H1 (cell line): Measurements from ENCODE around the gene ZNF304. TPM values are rescaled to one million over a fixed set of nuclear protein-coding genes. Genes with fewer than 3 reads are reported as not detected.

Experiments used
- CTCF ChIA-PET: fragments of 300-600 bp; sonication (Branson Sonifier 250); formaldehyde crosslinking; loops from one replicate; lab custom pipeline; 2021; ENCODE audit not compliant: partially characterized antibody; lab: Charles Lee
- POLR2A ChIA-PET: fragments of 300-600 bp; sonication (Branson Sonifier 250); formaldehyde crosslinking; loops from one replicate; lab custom pipeline; 2021; ENCODE audit warnings: inconsistent platforms; ENCODE audit not compliant: partially characterized antibody; lab: Charles Lee
- DNase-seq, 2 experiments: peaks; one replicate each; pipeline versions ENCODE4 v3.0.0 to v3.0.0-alpha.2; 2010 to 2022; ENCODE audit warnings: low spot score in 2 of 2, low read depth in 1 of 2, mixed read lengths in 1 of 2
- FAIRE-seq: peaks from 2 replicates; lab custom pipeline; 2011; peaks lifted over from hg19 to GRCh38; lab: Jason Lieb, UNC
- H2AFZ ChIP-seq: 2 replicates; pipeline ENCODE4 v1.8.1; 2012; ENCODE audit warnings: low read length, inconsistent platforms
- H2AK5ac ChIP-seq: 2 replicates; pipeline ENCODE4 v1.6.1; 2013; ENCODE audit warnings: low read depth, low read length
- H2BK120ac ChIP-seq: replicated peaks from 2 replicates; pipeline ENCODE3; 2013; ENCODE audit warnings: low read depth, low read length, inconsistent platforms
- H2BK12ac ChIP-seq: 2 replicates; pipeline ENCODE4 v1.6.1; 2013; ENCODE audit warnings: low read depth, low read length
- H2BK15ac ChIP-seq: 2 replicates; pipeline ENCODE4 v1.6.1; 2013; ENCODE audit warnings: low read length
- H2BK20ac ChIP-seq: 2 replicates; pipeline ENCODE4 v1.6.1; 2013; ENCODE audit warnings: low read length
- H2BK5ac ChIP-seq: 2 replicates; pipeline ENCODE4 v1.6.1; 2013; ENCODE audit warnings: low read depth, low read length
- H3K14ac ChIP-seq: 2 replicates; pipeline ENCODE4 v1.6.1; 2013; ENCODE audit warnings: inconsistent platforms; ENCODE audit not compliant: insufficient read length
- H3K18ac ChIP-seq: 2 replicates; pipeline ENCODE4 v1.6.1; 2013; ENCODE audit warnings: low read length; ENCODE audit errors: extremely low read depth
- H3K23ac ChIP-seq: 2 replicates; pipeline ENCODE4 v1.6.1; 2013; ENCODE audit warnings: inconsistent platforms; ENCODE audit not compliant: insufficient read length
- H3K23me2 ChIP-seq: 2 replicates; pipeline ENCODE4 v1.6.1; 2013; ENCODE audit warnings: low read depth, low read length
- H3K27ac ChIP-seq: 2 replicates; pipeline ENCODE4 v1.6.1; 2011; ENCODE audit warnings: low read depth, low read length, inconsistent platforms
- H3K27me3 ChIP-seq, 4 experiments: replicated peaks in 1 of 4; 1 replicate in 1 of 4; 2 replicates in 3 of 4; pipeline versions ENCODE4 v1.6.1 to v1.8.1; 2011 to 2013; ENCODE audit warnings: low read length in 3 of 4, mild to moderate bottlenecking in 3 of 4, inconsistent platforms in 2 of 4, mixed read lengths in 2 of 4, moderate library complexity in 1 of 4; ENCODE audit not compliant: control insufficient read depth in 3 of 4, insufficient read depth in 3 of 4; ENCODE audit errors: extremely low read depth in 1 of 4
- H3K36me3 ChIP-seq, 4 experiments: 2 replicates each; pipeline versions ENCODE4 v1.6.1 to v1.8.1; 2011 to 2013; ENCODE audit warnings: mild to moderate bottlenecking in 4 of 4, low read length in 3 of 4, moderate library complexity in 2 of 4, control low read depth in 1 of 4, inconsistent platforms in 1 of 4; ENCODE audit not compliant: insufficient read depth in 4 of 4, control insufficient read depth in 2 of 4
- H3K4ac ChIP-seq: replicated peaks from 2 replicates; pipeline ENCODE3; 2013; ENCODE audit warnings: low read length, low read depth, mixed read lengths, inconsistent platforms; ENCODE audit not compliant: insufficient read length
- H3K4me1 ChIP-seq, 4 experiments: replicated peaks in 1 of 4; 1 replicate in 1 of 4; 2 replicates in 3 of 4; pipeline versions ENCODE4 v1.6.1 to v1.8.1; 2011 to 2013; ENCODE audit warnings: low read length in 3 of 4, inconsistent platforms in 2 of 4, mixed read lengths in 1 of 4; ENCODE audit not compliant: insufficient read depth in 4 of 4, control insufficient read depth in 3 of 4
- H3K4me2 ChIP-seq, 2 experiments: 2 replicates each; pipeline versions ENCODE4 v1.6.1 to v1.8.1; 2011 to 2013; ENCODE audit warnings: low read depth in 2 of 2, low read length in 2 of 2, control low read depth in 1 of 2, inconsistent platforms in 1 of 2, mild to moderate bottlenecking in 1 of 2; ENCODE audit not compliant: insufficient read depth in 1 of 2
- H3K4me3 ChIP-seq, 4 experiments: fragments of 200-600, 300-600 bp in 1 of 4; sonication (generic), shearing (Covaris generic), sonication (Bioruptor Twin) in 1 of 4; 2 replicates each; pipeline versions ENCODE4 v1.5.1 to v1.8.1; 2011 to 2016; ENCODE audit warnings: low read length in 4 of 4, low read depth in 3 of 4, control low read depth in 2 of 4, inconsistent platforms in 2 of 4, mild to moderate bottlenecking in 2 of 4, mixed read lengths in 1 of 4, moderate library complexity in 1 of 4; ENCODE audit not compliant: insufficient read depth in 2 of 4; ENCODE audit errors: extremely low read depth in 1 of 4
- H3K56ac ChIP-seq: replicated peaks from 2 replicates; pipeline ENCODE3; 2013; ENCODE audit warnings: low read depth, mild to moderate bottlenecking, mixed read lengths, low read length, inconsistent platforms; ENCODE audit not compliant: insufficient read length
- H3K79me1 ChIP-seq: 2 replicates; pipeline ENCODE4 v1.6.1; 2013; ENCODE audit warnings: low read depth, low read length, control low read depth
- H3K79me2 ChIP-seq, 2 experiments: 2 replicates each; pipeline versions ENCODE4 v1.6.1 to v1.8.1; 2012 to 2013; ENCODE audit warnings: low read length in 2 of 2, mild to moderate bottlenecking in 2 of 2, inconsistent platforms in 1 of 2; ENCODE audit not compliant: insufficient read depth in 2 of 2, control insufficient read depth in 1 of 2
- H3K9ac ChIP-seq, 4 experiments: replicated peaks in 1 of 4; 1 replicate in 1 of 4; 2 replicates in 3 of 4; pipeline versions ENCODE4 v1.6.1 to v1.8.1; 2011 to 2013; ENCODE audit warnings: low read depth in 3 of 4, low read length in 3 of 4, control low read depth in 2 of 4, mild to moderate bottlenecking in 2 of 4, moderate library complexity in 2 of 4, inconsistent platforms in 1 of 4; ENCODE audit errors: extremely low read depth in 1 of 4
- H3K9me3 ChIP-seq, 2 experiments: 2 replicates each; pipeline versions ENCODE4 v1.6.1 to v1.8.1; 2012 to 2013; ENCODE audit warnings: mild to moderate bottlenecking in 2 of 2, moderate library complexity in 2 of 2, control low read depth in 1 of 2, inconsistent platforms in 1 of 2, low read depth in 1 of 2, low read length in 1 of 2, mixed read lengths in 1 of 2; ENCODE audit not compliant: insufficient read depth in 2 of 2
- H4K20me1 ChIP-seq, 2 experiments: replicated peaks in 1 of 2; 2 replicates each; pipeline versions ENCODE3 to v1.8.1; 2011 to 2013; ENCODE audit warnings: inconsistent platforms in 2 of 2, low read length in 2 of 2, mild to moderate bottlenecking in 1 of 2; ENCODE audit not compliant: insufficient read depth in 2 of 2, control insufficient read depth in 1 of 2
- H4K5ac ChIP-seq: 2 replicates; pipeline ENCODE4 v1.6.1; 2013; ENCODE audit warnings: low read length, low read depth, mixed read lengths, inconsistent platforms; ENCODE audit not compliant: insufficient read length
- H4K8ac ChIP-seq: 2 replicates; pipeline ENCODE4 v1.8.0; 2013; ENCODE audit warnings: mild to moderate bottlenecking, moderate library complexity, low read length, inconsistent platforms; ENCODE audit not compliant: insufficient read depth; ENCODE audit errors: extremely low read depth
- H4K91ac ChIP-seq: replicated peaks from 2 replicates; pipeline ENCODE3; 2013; ENCODE audit warnings: low read length, mixed read lengths, inconsistent platforms; ENCODE audit not compliant: insufficient read length
- CBX8 ChIP-seq: fragments of 300-800, 300-1000 bp; sonication (generic); IDR thresholded peaks from 2 replicates; pipeline ENCODE4 v1.7.1; 2016; ENCODE audit warnings: low read depth, low read length, borderline replicate concordance
- CEBPB ChIP-seq: IDR thresholded peaks from 2 replicates; pipeline ENCODE4 v1.6.1; 2012; ENCODE audit warnings: low read depth, low read length
- WGBS, 2 experiments: shearing (Covaris generic) in 1 of 2; methylation state at CpG; one replicate each; pipeline versions ENCODE4 v1.1.6 to v1.1.7; 2013 to 2015; ENCODE audit warnings: low lambda C conversion rate in 2 of 2, mixed read lengths in 2 of 2, inconsistent platforms in 1 of 2, low coverage in 1 of 2, missing lambda C conversion rate in 1 of 2; ENCODE audit not compliant: insufficient replicate concordance in 2 of 2, insufficient coverage in 1 of 2, insufficient read length in 1 of 2; ENCODE audit errors: extremely low coverage in 1 of 2, missing lambda C conversion rate in 1 of 2; 5-methylcytosine and 5-hydroxymethylcytosine counted together
- polyA plus RNA-seq, 7 experiments: library from polyadenylated mRNA; depleted of rRNA in 3 of 7; stranded (reverse) in 5 of 7; unstranded in 2 of 7; fragments of >200 nt in 5 of 7; fragments of 200-250 nt in 2 of 7; gene quantifications; 1 replicate in 5 of 7; 2 replicates in 1 of 7; 4 replicates in 1 of 7; pipeline versions ENCODE4 v1.2.1 to v1.2.3, GENCODE V29; 2011 to 2013; ENCODE audit warnings: missing spikeins in 2 of 7, mixed read lengths in 2 of 7
- total RNA-seq: library from RNA; stranded (reverse); fragmentation: NEBNext Ultra II Directional; extraction: Animal tissue kit (Norgen Biotek cat#: 25700); gene quantifications from 2 replicates; pipeline ENCODE4 v1.2.1, GENCODE V29; 2021

ZNF304 gene
- total and polyA plus RNA-seq, 2 of the 8 experiments (the other 6 are each of a cell fraction or from before 2014, with no cell fraction given), result 4.3 to 10.5 TPM

DNA sequence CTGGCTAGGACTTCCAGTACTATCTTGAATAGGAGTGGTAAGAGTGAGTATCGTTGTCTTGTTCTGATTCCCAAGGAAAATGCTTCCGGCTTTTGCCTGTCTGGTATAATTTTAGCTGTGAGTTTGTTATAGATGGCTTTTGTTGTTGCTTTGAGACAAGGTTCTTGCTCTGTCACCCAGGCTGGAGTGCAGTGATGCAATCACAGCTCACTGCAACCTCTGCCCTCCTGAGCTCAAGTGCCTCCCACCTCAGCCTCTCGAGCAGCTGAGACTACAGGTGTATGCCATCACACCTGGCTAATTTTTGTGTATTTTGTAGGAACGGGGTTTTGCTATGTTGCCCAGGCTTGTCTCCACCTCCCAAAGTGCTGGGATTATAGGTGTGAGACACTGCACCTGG lies 36.9 kb upstream of the ZNF304 start:
- Histone ChIP-seq H3K27ac (no peak overlapping the region), H2AK5ac (no peak overlapping the region), H3K23ac (no peak overlapping the region), H3K9me3 (no peaks in the 10 kb centered on the region), H2BK5ac (no peak overlapping the region), H4K91ac (no peak overlapping the region), H2BK120ac (no peak overlapping the region), H4K5ac (no peak overlapping the region), H3K4ac (no peak overlapping the region), H3K27me3 (peaks cover 0 to 7% (median 0%) of the 10 kb centered on the region in 4 experiments; a peak in 4 of 7 replicates), H3K23me2 (no peaks in the 10 kb centered on the region), H3K4me2 (no peak overlapping the region), H3K9ac (no peak overlapping the region), H3K79me2 (no peaks in the 10 kb centered on the region), H3K36me3 (no peaks in the 10 kb centered on the region), H3K14ac (no peak overlapping the region), H3K18ac (no peak overlapping the region), H4K8ac (no peak overlapping the region), H2AFZ (no peak overlapping the region), H2BK15ac (no peak overlapping the region), H4K20me1 (no peaks in the 10 kb centered on the region), H2BK12ac (no peak overlapping the region), H3K4me3 (no peak overlapping the region), H3K79me1 (no peaks in the 10 kb centered on the region), H3K4me1 (peaks cover 0 to 2% (median 0%) of the 10 kb centered on the region in 4 experiments; a peak in 2 of 7 replicates), H3K56ac (no peak overlapping the region), H2BK20ac (no peak overlapping the region)
- TF ChIP-seq CBX8 (no peak), CEBPB (peak; percentile 42; the same call in 1 of the 2 replicates)
- WGBS, 2 experiments, result 84% methylated on average over 4 of the region's 4 CpGs; no CpG with 5 or more reads in 1 of the 2 experiments
- no peak for FAIRE-seq
- ChIA-PET POLR2A (interaction anchor here (0.6 kb wide), 1 partner anchor 11 kb away, joined by 5 read pairs; no protein-coding TSS in a partner anchor), CTCF (no interaction called here)
- no peak for DNase-seq
